ENCODE data around the gene TMOD1.

Gene TMOD1

DNA sequence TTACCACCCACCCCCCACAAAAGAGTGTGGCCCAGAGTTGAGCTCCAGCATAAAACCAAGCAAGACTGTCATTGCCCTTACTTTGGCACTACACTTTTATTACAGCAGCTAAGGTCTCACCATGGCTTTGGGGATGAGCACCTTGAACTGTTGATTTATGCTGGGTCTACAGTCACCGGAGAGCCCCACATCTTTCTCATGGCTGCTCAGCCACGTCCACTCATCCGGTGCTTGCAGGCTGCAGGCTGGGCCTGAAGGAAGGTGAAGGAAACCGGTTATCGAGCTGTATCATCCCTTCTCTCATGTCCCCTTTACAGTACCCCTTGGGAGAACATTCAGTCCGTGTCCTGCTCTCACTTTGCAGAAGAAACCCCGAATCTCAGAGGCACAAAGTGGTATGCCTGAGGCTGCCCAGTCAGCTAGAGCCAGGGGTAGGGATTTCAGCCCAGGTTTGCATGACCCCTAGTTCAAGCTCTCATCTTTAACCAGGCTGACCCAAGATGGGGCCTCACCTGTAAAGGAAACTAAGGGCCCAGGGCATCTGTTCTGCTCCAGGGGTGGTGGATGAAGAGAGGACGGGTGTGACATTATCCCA lies 11.6 kb downstream of the TMOD1 start:
- no peak overlapping the region for H3K27ac ChIP-seq

DNA sequence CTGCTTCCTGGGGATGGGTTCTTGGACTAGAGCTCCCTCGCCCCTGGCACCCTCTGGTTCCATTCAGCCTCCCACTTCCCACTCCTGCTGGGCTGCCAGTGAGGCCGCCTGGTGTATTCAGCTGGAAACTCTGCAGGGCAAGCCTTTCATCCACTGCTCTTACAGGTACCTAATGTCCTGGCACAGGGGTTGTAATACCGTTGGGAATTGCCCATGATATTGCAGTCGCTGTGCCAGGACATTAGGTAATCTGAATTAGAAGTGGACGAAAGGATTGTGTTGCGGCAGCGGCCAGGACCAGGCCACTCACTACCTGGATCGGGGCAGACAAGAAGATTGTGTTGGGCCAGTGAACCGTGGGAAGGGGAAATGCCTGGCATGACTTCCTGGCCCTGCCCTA lies 13.1 kb downstream of the TMOD1 start:
- TF ChIP-seq ZFX (IDR thresholded peaks at IDR 0.05; ENCODE audit: borderline replicate concordance), result no peak
- TF ChIP-seq, protein P1, sequence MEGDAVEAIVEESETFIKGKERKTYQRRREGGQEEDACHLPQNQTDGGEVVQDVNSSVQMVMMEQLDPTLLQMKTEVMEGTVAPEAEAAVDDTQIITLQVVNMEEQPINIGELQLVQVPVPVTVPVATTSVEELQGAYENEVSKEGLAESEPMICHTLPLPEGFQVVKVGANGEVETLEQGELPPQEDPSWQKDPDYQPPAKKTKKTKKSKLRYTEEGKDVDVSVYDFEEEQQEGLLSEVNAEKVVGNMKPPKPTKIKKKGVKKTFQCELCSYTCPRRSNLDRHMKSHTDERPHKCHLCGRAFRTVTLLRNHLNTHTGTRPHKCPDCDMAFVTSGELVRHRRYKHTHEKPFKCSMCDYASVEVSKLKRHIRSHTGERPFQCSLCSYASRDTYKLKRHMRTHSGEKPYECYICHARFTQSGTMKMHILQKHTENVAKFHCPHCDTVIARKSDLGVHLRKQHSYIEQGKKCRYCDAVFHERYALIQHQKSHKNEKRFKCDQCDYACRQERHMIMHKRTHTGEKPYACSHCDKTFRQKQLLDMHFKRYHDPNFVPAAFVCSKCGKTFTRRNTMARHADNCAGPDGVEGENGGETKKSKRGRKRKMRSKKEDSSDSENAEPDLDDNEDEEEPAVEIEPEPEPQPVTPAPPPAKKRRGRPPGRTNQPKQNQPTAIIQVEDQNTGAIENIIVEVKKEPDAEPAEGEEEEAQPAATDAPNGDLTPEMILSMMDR (IDR thresholded peaks at IDR 0.05), result no peak
- no peak overlapping the region for H3K27ac ChIP-seq

More for the DNA sequence above, 11.6 kb downstream of the TMOD1 start:
- TF ChIP-seq, protein P1 (IDR thresholded peaks at IDR 0.05), result no peak
- TF ChIP-seq ZFX (IDR thresholded peaks at IDR 0.05; ENCODE audit: borderline replicate concordance), result no peak

DNA sequence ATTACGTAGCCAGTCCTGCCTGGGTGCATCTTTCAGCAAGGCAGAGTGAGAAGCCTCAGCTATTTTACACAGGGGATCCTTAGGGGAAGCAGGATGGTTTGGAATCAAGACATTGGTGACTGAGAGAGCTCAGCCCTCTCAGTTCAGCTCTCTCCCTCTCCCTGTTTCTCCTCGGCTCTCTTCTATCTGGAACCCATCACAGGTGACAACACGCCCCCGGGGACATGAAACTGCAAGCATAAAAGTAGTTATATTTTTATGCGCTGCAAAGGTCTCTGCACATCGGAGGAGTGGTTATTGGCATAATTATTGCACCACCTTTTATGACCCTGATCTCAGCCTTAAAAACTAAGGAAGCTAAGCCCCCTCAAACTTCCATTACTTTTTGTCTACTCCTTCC lies 14.2 kb downstream of the TMOD1 start:
- no peak overlapping the region for H3K27ac ChIP-seq

DNA sequence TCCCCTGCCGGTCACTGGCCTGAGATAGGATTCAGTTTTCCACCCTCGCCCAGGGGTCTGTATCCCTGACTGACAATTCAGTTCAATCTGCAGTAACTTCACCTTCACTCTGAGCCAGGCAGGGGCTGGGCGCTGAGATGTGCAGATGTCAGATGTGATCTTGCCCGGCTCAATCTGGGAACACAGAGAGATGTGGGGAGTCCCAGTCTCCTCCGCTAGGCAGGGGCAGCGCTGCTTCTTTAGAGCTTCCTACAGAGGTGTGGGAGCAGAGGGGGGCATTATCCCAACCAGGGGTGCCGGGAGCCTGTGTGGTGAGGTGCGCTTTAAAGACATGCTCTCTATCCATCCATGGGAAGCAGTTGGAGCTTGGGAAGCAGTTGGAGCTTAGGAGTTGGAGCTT lies 14.6 kb downstream of the TMOD1 start:
- H3K27ac ChIP-seq, result no peak overlapping the region
- no peak for TF ChIP-seq ZFX (IDR thresholded peaks at IDR 0.05; ENCODE audit: borderline replicate concordance)
- TF ChIP-seq, protein P1 (IDR thresholded peaks at IDR 0.05), result no peak

More for the DNA sequence above, 14.2 kb downstream of the TMOD1 start:
- TF ChIP-seq ZFX (IDR thresholded peaks at IDR 0.05; ENCODE audit: borderline replicate concordance), result no peak
- TF ChIP-seq, protein P1 (IDR thresholded peaks at IDR 0.05), result no peak

DNA sequence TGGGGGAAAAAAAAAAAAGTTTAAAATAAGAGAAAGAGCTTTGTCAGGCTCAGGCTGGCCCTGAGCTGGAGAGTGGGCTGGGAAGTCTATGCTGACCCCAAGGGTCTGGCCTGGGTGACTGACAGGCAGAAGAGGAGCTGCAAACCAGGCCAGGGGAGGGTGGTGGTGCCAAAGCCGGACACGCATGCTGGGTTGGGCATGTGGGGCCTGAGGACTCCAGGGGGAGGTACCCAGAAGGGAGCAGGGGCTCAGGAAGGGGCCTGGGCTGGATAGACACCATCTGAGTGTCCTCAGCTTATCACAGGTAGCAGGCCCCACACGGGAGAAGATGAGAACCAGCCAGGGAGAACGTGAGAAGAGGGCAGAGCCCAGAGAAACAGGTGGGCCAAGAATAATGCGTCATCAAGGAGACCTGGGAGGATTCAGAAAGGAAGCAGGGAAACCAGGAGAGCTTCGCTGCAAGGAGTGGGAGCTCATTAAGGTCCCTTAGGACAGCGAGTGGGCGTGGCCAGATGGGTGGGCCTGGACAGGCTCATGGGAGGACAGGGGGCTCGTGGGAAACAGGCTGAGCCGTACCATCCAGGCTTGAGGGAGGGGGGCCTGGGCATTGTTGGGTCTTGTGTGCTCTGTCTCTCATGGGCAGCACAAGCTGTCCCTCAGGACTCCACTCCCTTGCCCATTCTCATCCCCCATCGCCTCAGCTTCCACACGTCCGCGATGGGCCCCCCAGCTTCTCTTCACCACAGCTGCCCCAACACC lies 16.0 kb downstream of the TMOD1 start:
- no peak overlapping the region for H3K27ac ChIP-seq
- no peak for TF ChIP-seq ZFX (IDR thresholded peaks at IDR 0.05; ENCODE audit: borderline replicate concordance)
- TF ChIP-seq, protein P1 (IDR thresholded peaks at IDR 0.05), result no peak

DNA sequence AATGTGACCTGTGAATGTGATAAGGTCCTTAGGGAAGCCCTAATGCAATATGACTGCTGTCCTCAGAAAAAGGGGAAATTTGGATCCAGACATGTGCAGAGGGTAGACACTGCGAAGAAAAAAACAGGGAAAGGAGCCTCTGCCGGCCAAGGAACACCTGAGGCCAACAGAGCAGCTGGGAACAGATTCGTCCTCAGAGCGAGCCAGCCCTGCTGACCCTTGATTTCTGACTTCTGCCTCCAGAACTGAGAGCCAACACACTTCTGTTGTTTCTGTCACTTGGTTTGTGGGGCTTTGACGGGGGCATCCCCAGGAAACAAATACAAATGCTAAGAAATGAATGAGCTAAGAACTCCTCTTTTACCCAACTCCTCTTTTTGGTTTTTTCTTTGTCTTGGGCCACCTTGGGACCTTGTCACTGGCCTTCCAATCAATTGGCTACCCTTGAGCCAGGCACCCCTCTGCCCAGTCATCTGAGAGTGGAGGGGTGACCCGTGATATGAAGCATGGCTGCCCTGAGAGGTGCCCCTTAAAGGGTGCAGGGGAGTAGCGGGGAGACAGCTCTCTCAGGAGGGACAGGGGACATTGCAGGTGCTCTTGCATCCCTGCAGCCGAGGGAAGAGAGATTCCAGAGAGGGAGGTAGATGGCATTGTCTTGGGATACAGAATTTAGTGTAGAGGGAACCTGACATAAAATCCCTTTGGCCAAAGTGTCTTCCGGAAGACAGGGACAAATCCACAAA lies 16.9 kb downstream of the TMOD1 start:
- TF ChIP-seq ZFX (IDR thresholded peaks at IDR 0.05; ENCODE audit: borderline replicate concordance), result no peak
- TF ChIP-seq, protein P1 (IDR thresholded peaks at IDR 0.05), result no peak
- H3K27ac ChIP-seq, result no peak overlapping the region

Data from 22Rv1 (cell line).